Nucleus accumbens (tissue), 56 donors: Measurements from ENCODE around the gene RPUSD2.
"Not testable (repeated sequence)": the region's sequence is repeated elsewhere in the genome, so short reads cannot be mapped to it uniquely, and the experiment has no call there.

Experiments used
- DNase-seq, 56 donors: peaks; one replicate each; lab custom pipeline; 2025; lab: John Stamatoyannopoulos, UW

RPUSD2 gene

DNA sequence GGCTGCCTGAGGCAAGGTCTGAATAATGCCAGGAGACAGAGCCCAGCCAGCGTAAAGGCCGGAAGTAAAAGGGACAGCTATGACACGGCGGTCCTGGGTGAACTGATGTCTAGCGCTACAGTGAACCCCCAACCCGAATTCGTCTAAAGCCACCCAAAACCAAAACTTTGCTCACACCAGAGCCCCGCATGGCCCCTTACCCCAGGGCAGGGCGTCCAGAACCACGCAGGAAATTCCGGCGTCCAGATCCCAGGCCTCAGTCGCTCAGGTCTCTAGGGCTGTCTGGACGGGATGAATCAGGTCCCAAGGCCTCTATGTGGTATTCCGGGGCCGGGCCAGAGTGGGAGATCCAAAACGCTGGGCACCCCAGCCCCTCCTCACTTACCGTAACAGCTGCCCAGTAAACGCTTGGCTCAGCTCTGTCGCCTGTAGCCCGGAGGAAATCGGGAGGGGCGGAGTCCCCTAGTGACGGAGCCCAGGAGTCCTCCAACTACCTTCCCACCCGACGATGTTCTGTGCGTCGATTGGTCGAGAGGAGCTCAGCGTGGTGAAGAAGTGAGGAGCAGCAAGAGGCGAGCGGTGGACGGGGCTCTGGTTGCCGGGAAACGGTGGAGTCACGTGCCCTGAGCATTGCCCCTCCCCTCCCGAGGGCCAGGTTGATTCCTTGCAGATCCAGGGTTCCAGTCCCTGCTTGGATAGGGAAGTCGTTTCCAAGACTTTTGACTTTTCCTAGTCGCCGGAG lies 4.3 kb upstream of the RPUSD2 start, which contains the start of gene CCDC32:
Gene CCDC32 (minus strand): TSS at position 452 of the 742 bp plus-strand sequence. CDS start 2,027 bp downstream, outside the sequence.
- peak; percentile 56 to 100 (median 98) for DNase-seq

DNA sequence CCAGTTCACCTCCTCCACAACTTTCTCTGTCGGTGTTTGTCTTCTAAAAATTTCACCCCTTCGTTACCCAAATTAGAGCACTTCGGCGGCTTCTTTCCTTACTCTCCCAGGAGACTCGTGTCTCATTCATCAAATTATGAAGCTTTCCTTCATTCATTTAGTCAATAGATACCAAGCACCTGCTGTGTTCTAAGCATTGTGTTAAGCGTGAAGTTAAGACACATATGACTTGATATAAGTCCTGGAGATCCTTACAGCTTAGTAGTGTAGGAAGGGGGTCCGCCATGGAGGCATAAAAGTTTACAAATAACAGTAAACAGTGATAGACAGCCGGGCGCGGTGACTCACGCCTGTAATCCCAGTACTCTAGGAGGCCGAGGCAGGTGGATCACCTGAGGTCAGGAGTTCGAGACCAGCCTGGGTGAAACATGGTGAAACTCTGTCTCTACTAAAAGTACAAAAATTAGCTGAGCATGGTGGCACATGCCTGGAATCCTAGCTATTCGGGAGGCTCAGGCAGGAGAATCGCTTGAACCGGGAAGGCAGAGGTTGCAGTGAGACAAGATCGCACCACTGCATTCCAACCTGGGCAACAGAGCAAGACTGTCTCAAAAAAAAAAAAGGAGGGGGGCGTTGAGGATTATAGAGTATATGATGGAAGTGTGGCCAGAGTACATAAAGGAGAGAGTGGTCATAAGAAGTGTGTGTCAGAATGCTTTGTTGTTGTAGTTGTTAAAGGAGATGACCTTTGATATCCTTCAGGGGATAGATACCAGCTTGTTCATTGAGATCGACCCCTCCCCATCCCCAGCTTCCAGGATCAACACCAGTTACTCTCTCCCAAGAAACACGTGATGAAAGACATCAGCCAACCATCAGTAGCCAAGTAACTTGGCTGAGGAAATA lies 3.5 kb upstream of the RPUSD2 start:
- DNase-seq: no peak

DNA sequence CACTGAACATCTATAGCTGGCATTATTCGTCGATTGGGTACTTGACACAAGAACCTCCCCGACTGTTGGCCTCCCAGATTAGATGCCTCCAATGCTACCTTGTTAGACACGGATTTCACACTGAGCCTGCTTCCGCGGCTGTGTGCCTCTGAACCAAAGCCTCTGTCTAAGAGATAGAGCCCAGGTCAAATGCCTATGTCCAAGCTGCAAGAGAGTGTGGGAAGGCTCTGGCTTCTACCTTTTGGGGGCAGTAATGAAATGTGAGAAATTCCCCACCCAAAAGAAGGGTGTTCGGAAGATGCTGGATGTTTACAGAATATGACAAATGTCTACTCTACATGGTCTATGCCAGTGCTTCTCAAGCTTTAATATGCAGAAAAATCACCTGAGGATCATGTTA lies 2.0 kb upstream of the RPUSD2 start:
- peak in 1 of 56 donors; percentile 5 for DNase-seq

GRCh38 chr15:40575113-40575512 lies 6.0 kb downstream of the RPUSD2 start:
- DNase-seq: no peak

GRCh38 chr15:40576914-40577313 lies 7.8 kb downstream of the RPUSD2 start:
- not testable (repeated sequence) for DNase-seq

- DNase-seq: no peak
Observed at GRCh38 chr15:40578892-40579291, 9.8 kb downstream of the RPUSD2 start.

DNA sequence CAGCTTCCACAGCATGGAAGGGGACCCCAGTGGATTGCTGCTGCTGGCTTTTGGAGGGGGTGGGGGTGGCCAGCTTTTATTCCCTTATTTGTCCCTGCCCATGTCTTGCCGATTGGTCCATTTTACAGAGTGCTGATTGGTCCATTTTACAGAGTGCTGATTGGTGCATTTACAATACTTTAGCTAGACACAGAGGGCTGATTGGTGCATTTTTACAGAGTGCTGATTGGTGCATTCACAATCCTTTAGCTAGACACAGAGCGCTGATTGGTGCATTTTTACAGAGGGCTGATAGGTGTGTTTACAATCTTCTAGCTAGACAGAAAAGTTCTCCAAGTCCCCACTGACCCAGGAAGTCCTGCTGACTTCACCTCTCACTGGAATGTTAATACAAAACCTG lies 12.7 kb downstream of the RPUSD2 start:
- DNase-seq: not testable (repeated sequence)

DNA sequence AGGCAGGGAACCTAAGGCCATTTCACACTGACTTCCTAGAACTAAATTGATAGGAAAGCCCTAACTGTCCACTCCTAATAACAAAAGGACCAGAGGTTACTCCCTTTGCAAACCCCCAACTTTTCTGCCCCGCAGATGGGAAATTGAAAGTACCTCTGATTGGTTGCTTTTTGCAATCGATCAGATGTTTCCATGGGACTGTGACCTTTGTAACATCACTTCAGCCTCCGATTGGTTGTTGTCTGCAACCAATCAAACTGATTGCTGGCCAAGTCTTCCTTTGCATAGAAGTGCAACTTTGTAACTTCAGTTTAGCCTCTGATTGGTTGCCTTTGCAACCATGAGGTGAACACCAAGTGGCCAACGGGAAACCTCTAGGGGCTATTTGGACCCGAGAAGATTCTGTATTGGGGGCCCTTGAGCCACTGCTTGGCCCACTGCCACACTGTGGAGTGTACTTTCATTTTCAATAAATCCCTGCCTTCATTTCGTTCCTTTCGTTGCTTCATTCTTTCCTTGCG lies 13.7 kb downstream of the RPUSD2 start:
- DNase-seq: peak in 9 of 56 donors; percentile 3 to 23 (median 8)

DNA sequence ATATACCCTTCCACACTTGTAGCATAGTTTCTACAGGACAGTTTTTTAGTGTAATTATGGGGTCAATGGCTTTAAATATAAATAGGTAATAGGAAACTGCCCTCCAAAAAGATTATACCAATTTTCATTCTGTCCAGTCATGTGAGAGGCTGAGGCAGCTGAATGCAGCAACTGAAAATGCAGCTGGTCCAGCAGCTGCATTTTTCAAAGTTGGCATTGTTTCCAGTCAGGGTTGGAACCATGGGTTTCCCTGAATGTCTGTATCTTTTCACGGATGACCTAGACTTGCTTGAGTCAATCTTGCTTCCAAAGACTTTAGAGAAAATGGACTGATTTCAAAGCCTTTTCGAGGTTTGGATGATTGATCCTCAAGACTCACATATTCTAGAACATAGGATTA lies 15.1 kb downstream of the RPUSD2 start:
- peak in 31 of 56 donors; percentile 2 to 61 (median 21) for DNase-seq

DNA sequence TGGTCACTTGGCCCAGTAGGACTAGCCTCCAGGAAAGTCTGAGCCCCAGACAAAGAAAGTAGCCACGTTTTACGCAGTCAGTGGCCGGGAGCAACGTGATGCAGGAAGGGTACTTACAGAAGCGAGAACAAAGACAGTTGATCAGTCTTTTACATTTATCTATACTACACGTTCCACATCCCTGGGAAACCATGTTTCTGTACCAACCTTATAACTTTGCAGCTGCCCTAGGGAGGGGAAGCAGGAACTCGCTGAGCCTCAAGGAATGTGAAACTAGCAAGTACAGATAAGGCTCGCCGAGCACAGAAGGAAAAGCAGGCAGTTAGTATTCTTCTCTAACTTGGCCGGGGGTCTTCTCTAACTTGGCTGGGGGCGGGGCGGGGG lies 21.6 kb downstream of the RPUSD2 start:
- DNase-seq: no peak

DNA sequence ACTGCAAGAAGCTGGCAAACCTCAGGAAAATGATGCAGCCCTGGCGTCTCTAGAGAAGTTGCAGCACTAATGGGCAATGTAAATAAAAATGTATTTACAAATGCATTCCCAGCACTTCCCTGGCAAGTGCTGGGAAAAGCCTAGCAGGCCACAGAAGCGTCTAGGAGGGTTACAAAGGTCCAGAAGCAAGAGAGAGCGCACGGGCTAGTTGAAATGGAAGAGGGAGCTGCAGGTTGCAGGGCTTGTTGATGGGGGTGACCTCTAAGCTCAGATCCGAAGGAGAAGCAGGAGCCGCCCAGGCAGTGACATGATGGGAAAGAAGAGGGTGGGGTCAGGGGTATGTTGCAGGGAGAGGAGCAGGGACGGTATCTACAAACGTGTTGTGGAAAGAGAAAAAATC lies 22.3 kb downstream of the RPUSD2 start:
- no peak for DNase-seq

GRCh38 chr15:40593165-40593564 lies 24.1 kb downstream of the RPUSD2 start:
- no peak for DNase-seq

DNA sequence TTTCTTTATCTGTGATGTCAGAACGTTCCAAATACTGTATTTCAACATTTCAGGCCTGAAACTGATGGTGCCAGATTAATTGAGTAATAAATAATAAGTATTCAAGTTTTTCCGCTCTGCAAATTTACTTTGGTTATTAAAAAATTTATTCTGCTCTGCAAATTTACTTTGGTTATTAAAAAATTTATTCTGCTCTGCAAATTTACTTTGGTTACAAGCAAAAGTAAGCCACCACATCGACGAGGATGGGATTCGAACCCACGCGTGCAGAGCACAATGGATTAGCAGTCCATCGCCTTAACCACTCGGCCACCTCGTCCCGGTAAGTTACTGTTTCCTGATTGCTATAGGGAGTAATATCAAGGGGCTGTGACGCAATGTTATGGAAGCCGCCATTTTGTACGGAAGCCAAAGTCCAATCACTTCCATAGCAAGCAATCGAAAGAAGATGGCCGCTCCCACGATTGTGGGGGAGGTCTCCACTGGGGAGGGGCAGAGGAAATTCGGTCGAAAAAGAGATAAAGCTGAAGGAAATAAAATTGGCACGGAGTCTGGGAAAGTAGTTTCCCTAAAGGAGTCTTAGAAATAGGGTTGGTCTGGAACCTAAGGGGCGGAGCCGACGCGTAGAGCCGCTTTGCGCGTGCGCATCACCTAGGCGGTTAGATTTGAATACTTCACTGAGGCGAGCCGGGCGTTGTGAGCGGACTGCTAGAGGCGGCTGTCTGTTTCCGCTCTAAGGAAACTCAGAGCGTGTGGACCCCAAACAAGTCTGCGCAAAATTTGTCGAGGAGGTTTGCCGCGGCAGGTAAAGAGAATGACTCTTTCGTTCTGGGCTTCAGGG lies 24.7 kb downstream of the RPUSD2 start, which contains the start of gene KNL1:
Gene KNL1 (plus strand): TSS at position 662 of the 841 bp plus-strand sequence. CDS start 8,683 bp downstream, outside the sequence.
- peak in 55 of 56 donors; percentile 48 to 99 (median 92) for DNase-seq

DNA sequence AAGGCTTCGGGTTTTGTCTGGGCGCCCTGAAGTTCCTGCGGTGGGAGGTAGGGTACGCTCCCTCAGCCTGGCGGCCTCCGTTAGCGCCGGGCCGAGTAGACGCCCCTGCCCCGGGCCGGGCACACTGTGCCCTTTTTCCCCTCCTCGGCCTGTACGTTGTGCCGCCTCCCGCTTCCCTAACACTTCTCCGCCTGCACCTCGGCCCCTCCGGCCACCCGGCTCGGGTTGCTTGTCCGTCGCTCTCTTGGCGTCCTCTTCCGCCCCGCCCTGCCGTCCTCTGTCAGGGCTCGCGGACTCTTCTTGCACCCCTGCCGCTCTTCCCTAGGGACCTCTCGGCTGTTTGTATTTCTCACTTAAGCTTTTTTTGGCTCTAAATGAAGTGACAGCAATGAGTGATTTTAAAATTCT lies 25.3 kb downstream of the RPUSD2 start:
- DNase-seq: peak in 5 of 56 donors; percentile 19 to 32 (median 25)

DNA sequence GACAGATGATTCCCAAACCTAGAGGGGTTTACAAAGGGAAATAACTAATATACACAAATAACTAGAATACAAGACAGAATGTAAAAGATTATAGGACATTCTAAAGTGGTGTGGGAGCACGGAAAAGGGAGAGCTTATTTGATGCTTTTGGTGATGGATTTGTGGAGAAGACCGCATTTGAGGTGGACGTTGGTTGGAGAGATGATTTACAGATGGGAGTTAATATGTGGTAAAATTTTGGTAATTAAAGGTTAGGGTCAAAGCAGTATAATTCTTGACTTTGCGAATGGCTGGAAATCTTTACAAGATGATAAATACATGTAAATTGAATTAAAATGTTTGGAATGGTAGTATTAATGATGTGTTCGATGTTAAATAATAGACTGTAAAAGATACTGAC lies 26.1 kb downstream of the RPUSD2 start:
- DNase-seq: no peak

- no peak for DNase-seq
Observed at GRCh38 chr15:40595773-40596172, 26.7 kb downstream of the RPUSD2 start.

- DNase-seq: no peak
Observed at GRCh38 chr15:40597024-40597423, 27.9 kb downstream of the RPUSD2 start.

DNA sequence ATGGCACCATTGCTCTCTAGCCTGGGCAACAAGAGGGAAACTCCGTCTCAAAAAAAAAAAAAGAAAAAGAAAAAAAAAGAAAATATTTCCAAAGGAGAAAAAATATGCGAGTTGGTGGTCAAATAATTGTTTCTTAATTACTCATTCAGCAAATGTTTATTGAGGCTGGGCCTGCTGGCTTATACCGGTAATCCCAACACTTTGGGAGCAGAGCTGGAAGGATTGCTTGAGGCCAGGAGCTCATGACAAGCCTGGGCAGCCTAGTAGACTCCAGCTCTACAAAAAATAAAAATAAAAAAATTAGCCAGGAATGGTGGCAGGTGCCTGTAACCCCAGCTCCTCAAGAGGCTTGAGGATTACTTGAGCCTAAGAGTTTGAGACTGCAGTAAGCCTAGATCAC lies 29.0 kb downstream of the RPUSD2 start:
- no peak for DNase-seq

DNA sequence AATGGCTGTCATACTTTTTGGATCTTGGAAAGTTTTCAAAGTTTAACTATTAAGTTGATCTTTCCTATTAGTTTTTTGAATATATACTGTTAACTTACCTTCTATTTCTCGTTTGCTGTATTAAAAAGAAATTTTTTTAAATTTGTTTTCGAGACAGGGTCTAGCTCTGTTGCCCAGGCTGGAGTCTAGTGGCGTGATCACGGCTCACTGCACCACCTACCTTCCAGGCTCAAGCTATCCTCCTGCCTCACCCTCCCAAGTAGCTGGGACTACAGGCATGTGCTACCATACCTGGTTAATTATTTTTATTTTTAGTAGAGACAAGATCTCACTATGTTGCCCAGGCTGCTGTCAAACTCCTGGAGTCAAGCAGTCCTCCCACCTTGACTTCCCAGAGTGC lies 29.6 kb downstream of the RPUSD2 start:
- no peak for DNase-seq

GRCh38 chr15:40600956-40601355 lies 31.9 kb downstream of the RPUSD2 start:
- no peak for DNase-seq
